GM18519 (cell line): ENCODE measurements around the gene RYR3.
"Not testable (repeated sequence)": the region's sequence is repeated elsewhere in the genome, so short reads cannot be mapped to it uniquely, and the experiment has no call there.

Source experiments
- ATAC-seq: cut with Tn5 transposase; IDR thresholded peaks from one replicate; pipeline ENCODE4 v1.9.1; 2021; ENCODE audit warnings: mild to moderate bottlenecking, moderate library complexity; ENCODE audit not compliant: unreplicated experiment, low FRiP score

RYR3 gene

GRCh38 chr15:33801954-33802353 lies 491.2 kb downstream of the RYR3 start:
- ATAC-seq, result no peak

GRCh38 chr15:33807665-33808064 lies 496.9 kb downstream of the RYR3 start:
- ATAC-seq, result no peak

- ATAC-seq, result no peak
Observed at GRCh38 chr15:33808720-33809457, 498.1 kb downstream of the RYR3 start.

DNA sequence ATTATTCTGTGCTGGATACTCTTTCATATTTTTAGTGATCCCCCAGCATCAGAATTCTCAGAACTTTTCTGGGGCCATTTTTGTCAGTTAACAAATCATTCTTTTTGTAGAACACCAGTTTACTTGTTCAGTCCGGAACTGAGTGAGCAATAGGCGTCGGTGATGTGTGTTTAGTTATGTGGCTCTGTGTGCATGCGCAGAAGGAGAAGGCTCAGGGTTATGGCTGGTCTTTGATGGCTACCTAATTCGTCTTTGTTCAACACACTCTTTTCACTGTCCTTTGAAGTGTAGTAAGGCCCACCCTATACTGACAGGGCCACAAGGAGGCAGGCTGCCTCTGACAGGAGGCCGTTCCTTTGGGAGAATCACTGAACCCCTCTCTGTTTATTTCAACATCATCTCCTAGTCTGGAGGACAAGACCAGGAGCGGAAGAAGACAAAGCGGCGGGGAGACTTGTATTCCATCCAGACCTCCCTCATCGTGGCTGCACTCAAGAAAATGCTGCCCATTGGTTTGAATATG lies 499.4 kb downstream of the RYR3 start:
- ATAC-seq, result no peak

- ATAC-seq, result no peak
Observed at GRCh38 chr15:33810806-33811205, 500.0 kb downstream of the RYR3 start.

GRCh38 chr15:33813891-33814290 lies 503.1 kb downstream of the RYR3 start:
- no peak for ATAC-seq

- not testable (repeated sequence) for ATAC-seq
Observed at GRCh38 chr15:33819499-33819898, 508.7 kb downstream of the RYR3 start.

- ATAC-seq, result no peak
Observed at GRCh38 chr15:33822479-33822878, 511.7 kb downstream of the RYR3 start.

DNA sequence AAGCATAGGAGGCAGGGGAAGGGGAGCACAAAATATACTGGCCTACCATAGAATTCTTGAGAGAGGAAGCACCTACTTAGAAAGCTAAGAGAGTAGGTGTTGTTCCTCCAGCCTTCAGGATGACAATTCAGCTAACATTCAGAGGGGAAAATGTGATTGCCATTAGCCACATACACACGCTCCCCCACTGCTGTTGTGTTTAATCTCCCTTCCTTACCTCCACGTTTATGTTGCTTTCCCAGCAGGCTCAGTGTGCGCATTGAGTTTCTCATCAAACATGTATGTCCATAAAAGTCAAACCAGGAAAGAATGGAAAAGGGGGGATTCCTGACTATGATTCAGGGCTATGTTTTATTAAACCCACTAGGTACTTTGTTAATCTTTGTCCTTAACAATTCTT lies 512.4 kb downstream of the RYR3 start:
- ATAC-seq, result no peak

DNA sequence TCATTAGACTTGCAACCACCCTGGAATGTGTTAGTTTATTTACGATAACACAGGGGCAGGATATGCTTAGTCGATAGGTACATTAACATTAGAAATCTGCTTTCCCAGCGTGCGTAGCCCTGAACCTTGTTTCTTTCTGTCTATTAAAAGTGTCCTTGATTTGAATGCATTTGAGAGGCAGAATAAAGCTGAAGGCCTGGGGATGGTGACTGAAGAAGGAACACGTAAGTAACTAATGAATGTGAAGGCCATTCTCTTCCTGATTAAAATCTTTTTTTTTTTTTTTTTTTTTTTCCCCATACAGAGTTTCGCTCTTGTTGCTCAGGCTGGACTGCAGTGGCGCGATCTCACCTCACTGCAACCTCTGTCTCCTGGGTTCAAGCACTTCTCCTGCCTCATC lies 514.7 kb downstream of the RYR3 start:
- no peak for ATAC-seq

DNA sequence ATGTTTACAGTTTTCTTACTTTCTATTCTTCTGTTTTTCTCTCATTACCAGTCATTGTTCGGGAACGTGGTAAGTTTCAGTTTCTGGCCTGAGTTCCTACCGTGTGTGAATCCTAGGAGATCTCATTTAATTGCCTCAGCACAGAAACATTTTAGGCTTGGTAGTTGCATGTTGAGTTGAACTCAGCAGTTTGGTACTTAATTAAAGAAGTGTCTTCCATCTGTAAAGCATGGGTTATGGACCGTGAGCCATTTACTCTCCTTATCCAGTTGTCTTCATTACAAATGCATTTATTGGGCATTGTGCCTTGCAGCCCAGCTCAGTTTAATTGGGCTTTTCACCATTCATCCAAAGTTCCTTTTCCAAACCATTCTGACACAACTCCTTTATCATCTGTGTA lies 515.4 kb downstream of the RYR3 start:
- no peak for ATAC-seq

DNA sequence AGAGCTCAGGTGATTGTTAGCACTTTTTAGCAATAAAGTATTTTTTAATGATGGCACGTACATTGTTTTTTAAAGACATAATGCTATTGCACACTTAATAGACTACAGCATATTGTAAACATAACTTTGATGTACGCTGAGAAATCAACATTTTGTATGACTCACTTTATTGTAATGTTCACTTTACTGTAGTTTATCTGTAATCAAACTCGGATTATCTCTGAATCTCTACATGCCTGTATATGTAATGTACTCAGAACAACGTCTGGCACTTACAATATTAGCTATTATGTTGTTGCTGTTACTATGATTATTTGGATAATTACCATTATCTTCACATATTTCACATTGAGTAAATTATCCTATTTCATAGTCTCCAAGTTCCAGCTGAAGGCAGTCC lies 519.6 kb downstream of the RYR3 start:
- no peak for ATAC-seq

DNA sequence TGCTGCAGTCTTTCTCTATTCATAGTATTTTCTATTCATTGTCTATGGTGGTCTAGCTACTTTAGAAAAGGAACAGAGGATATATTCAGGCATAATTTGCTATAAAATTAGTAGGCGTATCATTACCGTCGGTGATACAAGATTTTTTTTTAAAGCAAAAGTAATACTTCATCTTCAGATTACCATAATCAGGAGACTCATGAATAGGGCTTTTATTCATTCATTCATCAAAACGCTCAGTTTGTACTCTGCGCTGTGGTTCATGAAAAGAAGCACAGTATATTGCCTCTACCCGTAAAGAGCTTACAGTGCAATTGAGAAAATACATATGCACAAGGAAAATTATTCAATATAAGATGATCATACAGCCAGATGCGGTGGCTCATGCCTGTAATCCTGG lies 520.9 kb downstream of the RYR3 start:
- ATAC-seq, result no peak

DNA sequence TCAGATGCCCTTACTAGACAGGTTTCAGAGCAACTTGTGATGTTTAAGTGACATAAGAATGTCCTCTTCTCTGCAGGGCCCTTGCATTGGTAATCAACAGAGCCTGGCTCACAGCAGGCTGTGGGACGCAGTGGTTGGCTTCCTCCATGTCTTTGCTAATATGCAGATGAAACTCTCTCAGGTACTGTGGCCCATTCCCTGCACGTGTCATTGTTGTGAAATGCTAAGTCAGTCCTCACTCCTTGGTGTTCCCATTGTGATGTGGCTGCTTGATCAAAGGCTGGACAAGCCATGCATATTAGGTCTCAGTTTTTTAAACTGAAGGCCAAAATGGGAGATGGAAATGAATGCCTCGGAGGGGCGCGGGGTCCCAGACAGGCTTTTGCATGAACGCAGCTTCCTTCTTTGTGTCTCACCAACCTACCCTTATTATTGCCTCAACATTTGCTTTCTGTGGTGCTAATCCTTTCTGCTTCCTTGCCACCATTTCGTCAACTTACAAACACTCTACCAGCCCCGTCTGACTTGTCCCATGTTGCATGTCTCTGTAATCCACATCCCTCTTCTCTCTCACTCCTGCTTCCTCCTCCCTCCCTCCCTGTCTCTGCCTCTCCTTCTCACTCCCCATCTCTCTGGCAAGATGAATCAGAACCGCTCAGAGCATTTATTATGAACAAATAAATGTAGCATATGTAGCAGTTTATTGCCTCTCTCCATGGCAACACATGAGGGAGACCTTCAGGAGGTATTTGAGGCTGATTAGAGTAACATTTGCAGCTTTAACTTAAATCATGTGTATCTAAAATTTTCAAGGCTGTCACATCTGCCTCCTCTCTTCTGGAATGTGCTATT lies 524.4 kb downstream of the RYR3 start:
- ATAC-seq, result no peak

GRCh38 chr15:33837294-33837693 lies 526.5 kb downstream of the RYR3 start:
- no peak for ATAC-seq

DNA sequence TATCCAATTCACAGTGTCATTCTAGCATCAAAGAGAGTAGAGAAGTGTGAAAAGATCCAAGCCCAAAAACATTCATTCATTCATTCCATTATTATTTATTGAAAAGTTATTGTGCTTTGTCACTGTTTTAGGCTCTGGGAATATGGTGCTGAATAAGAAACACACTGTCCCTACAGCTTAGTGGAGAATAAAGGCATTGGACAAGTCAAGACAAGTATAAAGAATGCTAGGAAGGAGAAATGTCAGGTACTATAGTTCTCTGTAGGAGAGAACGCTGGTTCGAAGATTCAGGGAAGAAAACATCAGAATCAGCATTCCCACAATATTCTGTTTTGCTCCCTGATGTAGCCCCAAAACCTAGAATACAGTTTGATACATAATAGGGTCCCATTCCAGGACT lies 528.8 kb downstream of the RYR3 start:
- no peak for ATAC-seq

DNA sequence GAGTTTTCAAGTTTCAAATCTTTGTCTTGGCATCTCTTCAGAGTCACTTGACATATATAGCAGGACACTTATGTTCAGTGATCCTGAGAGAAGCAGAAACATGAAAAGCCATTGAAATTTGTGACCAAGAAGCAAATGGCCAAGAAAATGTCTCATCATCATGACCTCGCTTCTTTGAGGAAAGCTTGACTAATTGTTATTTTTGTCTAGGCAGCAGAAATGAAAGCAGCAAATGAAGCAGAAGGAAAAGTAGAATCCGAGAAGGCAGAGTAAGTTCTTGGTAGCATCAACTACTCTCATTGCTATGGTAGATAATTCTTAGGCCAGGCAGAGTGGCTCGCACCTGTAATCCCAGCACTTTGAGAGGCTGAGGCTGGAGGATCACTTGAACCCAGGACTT lies 529.8 kb downstream of the RYR3 start:
- ATAC-seq, result no peak

DNA sequence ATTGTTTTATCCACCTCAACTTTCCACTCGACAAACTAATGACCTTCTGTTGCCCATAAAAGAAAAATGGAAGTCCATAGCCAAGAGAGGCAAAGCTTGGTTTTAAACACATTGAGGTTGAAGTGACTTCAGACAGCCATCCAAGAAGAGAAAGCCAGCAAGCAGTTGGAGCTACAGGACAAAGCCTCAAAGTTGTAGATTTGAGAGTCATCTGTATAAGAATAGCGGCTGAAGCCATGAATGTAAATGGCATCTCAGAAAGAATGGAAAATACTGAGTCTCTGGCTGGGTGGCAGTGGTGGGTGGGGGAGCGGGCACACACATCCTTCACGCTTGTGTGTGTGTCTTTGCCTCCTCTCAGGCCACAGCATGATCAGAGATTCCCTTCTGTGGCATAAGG lies 533.4 kb downstream of the RYR3 start:
- no peak for ATAC-seq

- no peak for ATAC-seq
Observed at GRCh38 chr15:33844597-33844996, 533.8 kb downstream of the RYR3 start.

GRCh38 chr15:33846142-33846541 lies 535.4 kb downstream of the RYR3 start:
- no peak for ATAC-seq

- ATAC-seq, result no peak
Observed at GRCh38 chr15:33846862-33847261, 536.1 kb downstream of the RYR3 start.

DNA sequence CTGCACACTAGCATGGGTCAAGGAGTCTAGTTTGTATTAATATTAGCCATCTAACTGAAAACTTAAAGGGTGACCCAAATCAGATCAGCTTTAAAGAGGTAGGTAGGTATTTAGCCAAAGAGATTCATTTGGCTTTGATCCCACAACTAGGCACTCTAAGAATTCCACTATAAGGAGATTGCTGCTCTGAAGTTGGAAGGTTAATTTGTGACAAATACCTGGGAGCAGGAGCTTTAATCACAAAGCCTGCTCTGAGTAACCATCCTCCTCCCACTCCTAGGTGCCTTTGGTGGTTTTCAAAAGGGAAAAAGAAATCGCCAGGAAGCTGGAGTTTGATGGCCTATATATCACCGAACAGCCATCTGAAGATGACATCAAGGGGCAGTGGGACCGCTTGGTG lies 537.2 kb downstream of the RYR3 start:
- ATAC-seq, result no peak
